NK-92 (cell line): ENCODE results near the gene SUDS3.
A peak's percentile ranks its signal among the peaks of the same experiment; 100 is the strongest.

Experiments used
- DNase-seq: peaks from one replicate; lab custom pipeline; 2025; ENCODE audit not compliant: unreplicated experiment; lab: John Stamatoyannopoulos, UW

Gene SUDS3

GRCh38 chr12:118356809-118357256, 19.5 kb upstream of the SUDS3 start:
- DNase-seq = no peak

- no peak for DNase-seq
Measured at GRCh38 chr12:118357257-118358007, 18.9 kb upstream of the SUDS3 start.

GRCh38 chr12:118358008-118358359, 18.4 kb upstream of the SUDS3 start:
- DNase-seq = no peak

- no peak for DNase-seq
Measured at GRCh38 chr12:118358612-118359540, 17.5 kb upstream of the SUDS3 start.

- no peak for DNase-seq
Measured at GRCh38 chr12:118359541-118359915, 16.8 kb upstream of the SUDS3 start.

GRCh38 chr12:118361092-118361404, 15.3 kb upstream of the SUDS3 start:
- DNase-seq = no peak

- no peak for DNase-seq
Measured at GRCh38 chr12:118361889-118362288, 14.5 kb upstream of the SUDS3 start.

- no peak for DNase-seq
Measured at GRCh38 chr12:118368821-118369220, 7.5 kb upstream of the SUDS3 start.

- DNase-seq = no peak
Measured at GRCh38 chr12:118370601-118371000, 5.8 kb upstream of the SUDS3 start.

- no peak for DNase-seq
Measured at GRCh38 chr12:118371321-118372282, 4.8 kb upstream of the SUDS3 start.

- DNase-seq = peak; percentile 80
Measured at GRCh38 chr12:118372541-118373495, 3.5 kb upstream of the SUDS3 start, which contains the start of gene TAOK3. TSS of gene TAOK3 (minus strand) at chr12:118372907. CDS start at chr12:118255567, 117,340 bp downstream.

GRCh38 chr12:118373616-118374015, 2.7 kb upstream of the SUDS3 start:
- no peak for DNase-seq

GRCh38 chr12:118374126-118374725, 2.1 kb upstream of the SUDS3 start:
- no peak for DNase-seq

GRCh38 chr12:118374909-118375308, 1.4 kb upstream of the SUDS3 start:
- no peak for DNase-seq

GRCh38 chr12:118375348-118375747, 1.0 kb upstream of the SUDS3 start:
- DNase-seq = no peak

GRCh38 chr12:118377021-118377883, 897 bp downstream of the SUDS3 start:
- DNase-seq = no peak

- DNase-seq = no peak
Measured at GRCh38 chr12:118377884-118378470, 1.6 kb downstream of the SUDS3 start.

- DNase-seq = no peak
Measured at GRCh38 chr12:118391424-118391823, 15.1 kb downstream of the SUDS3 start.
